GM12878 (cell line): Measurements from ENCODE around the gene CDCA3. TPM values are rescaled to one million over a fixed set of nuclear protein-coding genes. Genes with fewer than 3 reads are reported as not detected.

Experiments
- ATAC-seq: fragments of 200-7000 bp; cut with Tn5 transposase; 3 replicates; pipeline ENCODE4 v1.9.1; 2020; ENCODE audit warnings: mild to moderate bottlenecking, moderate library complexity
- BruUV-seq: library from RNA; stranded (reverse); fragments of 400-500 nt; replicated peaks from 2 replicates; lab custom pipeline; 2021; lab: Mats Ljungman, UMichigan
- CTCF ChIA-PET: fragments of 300-600 bp; sonication (Branson Sonifier 250); formaldehyde crosslinking; extraction: SDS; loops from one replicate; lab custom pipeline; 2021; ENCODE audit warnings: inconsistent platforms; lab: Yijun Ruan, JAX
- POLR2A ChIA-PET: fragments of 350-600 bp; formaldehyde crosslinking; extraction: SDS; loops from one replicate; lab custom pipeline; 2021; ENCODE audit warnings: inconsistent platforms; lab: Charles Lee
- RAD21 ChIA-PET: fragments of 300-600 bp; sonication (Branson Sonifier 250); formaldehyde crosslinking; loops from one replicate; lab custom pipeline; 2023; ENCODE audit warnings: antibody characterized with exemption; ENCODE audit not compliant: unreplicated experiment; lab: Charles Lee
- SMC1A ChIA-PET: fragments of 300-600 bp; sonication (Branson Sonifier 250); formaldehyde crosslinking; loops from one replicate; lab custom pipeline; 2023; ENCODE audit not compliant: unreplicated experiment, uncharacterized antibody; lab: Charles Lee
- DNase-seq: peaks from one replicate; pipeline ENCODE4 v3.0.0-alpha.2; 2011; ENCODE audit warnings: low read depth, low spot score
- FAIRE-seq: peaks from 3 replicates; lab custom pipeline; 2011; peaks lifted over from hg19 to GRCh38; lab: Jason Lieb, UNC
- H2AFZ ChIP-seq: 2 replicates; pipeline ENCODE4 v1.6.0; 2011; ENCODE audit warnings: low read depth, low read length, control low read depth; ENCODE audit not compliant: control insufficient read depth
- H3K27ac ChIP-seq: 2 replicates; pipeline ENCODE4 v1.5.1; 2011; ENCODE audit warnings: control low read depth; ENCODE audit not compliant: control insufficient read depth, insufficient read depth
- H3K27me3 ChIP-seq, 2 experiments: replicated peaks in 1 of 2; 2 replicates each; pipeline versions ENCODE4 v1.6.0 to v1.6.1; 2011; ENCODE audit warnings: low read length in 1 of 2; ENCODE audit not compliant: control insufficient read depth in 2 of 2, insufficient read depth in 2 of 2
- H3K36me3 ChIP-seq, 2 experiments: 2 replicates each; pipeline ENCODE4 v1.5.1; 2011; ENCODE audit warnings: low read length in 1 of 2; ENCODE audit not compliant: control insufficient read depth in 2 of 2, insufficient read depth in 2 of 2
- H3K4me1 ChIP-seq: 2 replicates; pipeline ENCODE4 v1.6.1; 2011; ENCODE audit warnings: mild to moderate bottlenecking, low read length, moderate library complexity, mixed read lengths; ENCODE audit not compliant: control insufficient read depth, insufficient read depth
- H3K4me2 ChIP-seq: 2 replicates; pipeline ENCODE4 v1.6.0; 2011; ENCODE audit warnings: control low read depth; ENCODE audit not compliant: control insufficient read depth, insufficient read depth
- H3K4me3 ChIP-seq: fragments of 200-600 bp; sonication (generic); 2 replicates; pipeline ENCODE4 v1.5.1; 2016
- H3K79me2 ChIP-seq: 2 replicates; pipeline ENCODE4 v1.6.0; 2011; ENCODE audit warnings: low read length; ENCODE audit not compliant: control insufficient read depth, insufficient read depth
- H3K9ac ChIP-seq: 2 replicates; pipeline ENCODE4 v1.8.0; 2011; ENCODE audit warnings: low read length, control low read depth, mixed read lengths; ENCODE audit not compliant: control insufficient read depth, insufficient read depth
- H3K9me3 ChIP-seq: replicated peaks from 3 replicates; pipeline ENCODE4 v1.5.1; 2011; ENCODE audit warnings: mild to moderate bottlenecking, low read length; ENCODE audit not compliant: control insufficient read depth, insufficient read depth
- H4K20me1 ChIP-seq: 2 replicates; pipeline ENCODE4 v1.6.0; 2011; ENCODE audit not compliant: control insufficient read depth, insufficient read depth
- BCLAF1 ChIP-seq: fragments of 450-650 bp; IDR thresholded peaks from 2 replicates; pipeline ENCODE4 v1.6.1; 2017; ENCODE audit warnings: antibody characterized with exemption, mild to moderate bottlenecking, moderate library complexity
- CBX3 ChIP-seq: fragments of 200-600 bp; sonication (generic); IDR thresholded peaks from 2 replicates; pipeline ENCODE4 v1.6.1; 2016; ENCODE audit warnings: low read depth, borderline replicate concordance
- CHD2 ChIP-seq: IDR thresholded peaks from 2 replicates; pipeline ENCODE4 v1.6.1; 2011; ENCODE audit warnings: low read depth, low read length, improper control_type of control experiment, borderline replicate concordance
- EGR1 ChIP-seq, 2 experiments: IDR thresholded peaks; 1 replicate in 1 of 2; 2 replicates in 1 of 2; pipeline ENCODE4 v1.6.1; 2011 to 2012; ENCODE audit warnings: low read depth in 2 of 2, low read length in 2 of 2, borderline replicate concordance in 1 of 2, mild to moderate bottlenecking in 1 of 2, moderate library complexity in 1 of 2
- FOXK2 ChIP-seq: fragments of 450-650 bp; IDR thresholded peaks from 2 replicates; pipeline ENCODE4 v1.6.1; 2017; ENCODE audit warnings: mild to moderate bottlenecking, moderate library complexity
- HDGF ChIP-seq: fragments of 450-650 bp; IDR thresholded peaks from 2 replicates; pipeline ENCODE4 v1.6.1; 2016; ENCODE audit warnings: antibody characterized with exemption
- IKZF1 ChIP-seq: fragments of 450-650 bp; conservative IDR thresholded peaks from 2 replicates; pipeline ENCODE4 v1.6.1; 2017; ENCODE audit warnings: antibody characterized with exemption, mild to moderate bottlenecking
- NKRF ChIP-seq: fragments of 450-650 bp; conservative IDR thresholded peaks from 2 replicates; pipeline ENCODE4 v1.6.1; 2017; ENCODE audit warnings: mild to moderate bottlenecking, moderate library complexity
- PKNOX1 ChIP-seq: fragments of 450-650 bp; IDR thresholded peaks from 2 replicates; pipeline ENCODE4 v1.6.1; 2016; ENCODE audit warnings: mild to moderate bottlenecking
- RELB ChIP-seq: fragments of 450-650 bp; IDR thresholded peaks from 2 replicates; pipeline ENCODE4 v1.6.1; 2017; ENCODE audit warnings: low read depth, mild to moderate bottlenecking, moderate library complexity
- RFX5 ChIP-seq: IDR thresholded peaks from 2 replicates; pipeline ENCODE4 v1.6.1; 2011; ENCODE audit warnings: low read depth, low read length, improper control_type of control experiment
- SMC3 ChIP-seq: IDR thresholded peaks from 2 replicates; pipeline ENCODE4 v1.6.1; 2011; ENCODE audit warnings: low read length, improper control_type of control experiment, borderline replicate concordance
- SREBF2 ChIP-seq: IDR thresholded peaks from 2 replicates; pipeline ENCODE4 v1.6.1; 2012; ENCODE audit warnings: mild to moderate bottlenecking, low read length
- STAT3 ChIP-seq: IDR thresholded peaks from 2 replicates; pipeline ENCODE4 v1.6.1; 2011; ENCODE audit warnings: low read depth, low read length, improper control_type of control experiment
- TAF1 ChIP-seq: IDR thresholded peaks from 2 replicates; pipeline ENCODE4 v1.6.1; 2011; ENCODE audit warnings: mild to moderate bottlenecking, low read depth, low read length, borderline replicate concordance
- ZNF207 ChIP-seq: fragments of 450-650 bp; IDR thresholded peaks from 2 replicates; pipeline ENCODE4 v1.6.1; 2014; ENCODE audit warnings: antibody characterized with exemption, mild to moderate bottlenecking, borderline replicate concordance
- ZNF24 ChIP-seq: fragments of 450-650 bp; IDR thresholded peaks from 2 replicates; pipeline ENCODE4 v1.6.1; 2017; ENCODE audit warnings: antibody characterized with exemption, mild to moderate bottlenecking
- ZNF622 ChIP-seq: fragments of 450-650 bp; IDR thresholded peaks from 2 replicates; pipeline ENCODE4 v1.6.1; 2017; ENCODE audit warnings: mild to moderate bottlenecking, inconsistent platforms
- WGBS: methylation state at CpG from one replicate; pipeline ENCODE4 v1.1.6; 2016; ENCODE audit warnings: low lambda C conversion rate; ENCODE audit not compliant: insufficient replicate concordance, insufficient coverage; ENCODE audit errors: missing lambda C conversion rate; 5-methylcytosine and 5-hydroxymethylcytosine counted together
- in situ Hi-C: fragments of 300-500 bp; cut with MboI; formaldehyde crosslinking; loops from 9 replicates; pipeline ENCODE4 v1.14.3; 2018; ENCODE audit warnings: mixed read lengths
- intact Hi-C: fragments of 100-400 bp; cut with micrococcal nuclease; formaldehyde crosslinking; loops from one replicate; pipeline ENCODE4 v1.14.2; 2022; ENCODE audit not compliant: unreplicated experiment
- polyA plus RNA-seq, 11 experiments: library from polyadenylated mRNA; depleted of rRNA in 4 of 11; unstranded in 6 of 11; stranded (reverse) in 5 of 11; fragments of >200 nt; fragmentation: Nextera tagmentation in 4 of 11; fragmentation: Illumina TruSeq in 1 of 11; extraction: Ambion mirVana in 4 of 11; extraction: Trizol in 1 of 11; gene quantifications; 1 replicate in 1 of 11; 2 replicates in 10 of 11; pipeline versions ENCODE4 v1.2.1 to v1.2.3, GENCODE V29; 2011 to 2016; ENCODE audit warnings: inconsistent platforms in 2 of 11, missing spikeins in 2 of 11, low read depth in 1 of 11
- total RNA-seq, 4 experiments: library from RNA; depleted of rRNA in 3 of 4; stranded (reverse); fragments of >200 nt in 3 of 4; fragmentation: Illumina TruSeq in 1 of 4; extraction: Trizol in 1 of 4; gene quantifications; 2 replicates each; pipeline versions ENCODE4 v1.2.1 to v1.2.3, GENCODE V29; 2013 to 2021

Gene CDCA3
- total and polyA plus RNA-seq, 10 of the 15 experiments (the other 5 are each of a cell fraction or from before 2014, with no cell fraction given): 34.5 to 148 (median 97.4) TPM

- no peak for FAIRE-seq
- H4K20me1 ChIP-seq: no peaks in the 10 kb centered on the region
- ChIA-PET CTCF (interaction anchor here (1.1 kb wide), 1 partner anchor 24 kb away, joined by 3 read pairs; no protein-coding TSS in a partner anchor), SMC1A (no interaction called here), RAD21 (interaction anchor here (1.6 kb wide), 1 partner anchor 56 kb away, joined by 5 read pairs; the partner anchor contains the start of gene MLF2), POLR2A (interaction anchor here (0.6 kb wide), 1 partner anchor 363 kb away, joined by 3 read pairs; no protein-coding TSS in a partner anchor)
- no peak overlapping the region for H3K4me2 ChIP-seq
- H3K9ac ChIP-seq: no peak overlapping the region
- no peaks in the 10 kb centered on the region for H3K36me3 ChIP-seq
- no peak overlapping the region for H3K27ac ChIP-seq
- no peaks in the 10 kb centered on the region for H3K79me2 ChIP-seq
- no peaks in the 10 kb centered on the region for H3K9me3 ChIP-seq
- no peaks in the 10 kb centered on the region; a peak in 2 of 4 replicates for H3K27me3 ChIP-seq
- BruUV-seq: no TSS peak
- no peak for DNase-seq
- H2AFZ ChIP-seq: no peak overlapping the region
- in situ Hi-C loops (no loop called here), intact Hi-C loops (no loop called here)
- ATAC-seq: no peak
- WGBS: 56% methylated on average over 10 of the region's 10 CpGs
- H3K4me3 ChIP-seq: no peak overlapping the region
- 0 out of 2 replicates have a peak, but pooled peaks cover 4% of the 10 kb centered on the region for H3K4me1 ChIP-seq
- TF ChIP-seq CHD2 (no peak), STAT3 (no peak), RELB (no peak), IKZF1 (no peak), HDGF (no peak), RFX5 (no peak), PKNOX1 (no peak), TAF1 (no peak), ZNF207 (no peak), ZNF24 (no peak), FOXK2 (no peak), NKRF (no peak), EGR1 (IDR thresholded peaks at IDR 0.05; ENCODE audit: borderline replicate concordance in 1 of 2, low read depth in 2 of 2, low read length in 2 of 2) (no peak), CBX3 (no peak), BCLAF1 (no peak), SREBF2 (no peak), SMC3 (no peak), ZNF622 (no peak)
Observed at GRCh38 chr12:6809056-6809455, 42.0 kb downstream of the CDCA3 start.
